Measurements from ENCODE around the gene CFDP1. TPM values are rescaled to one million over a fixed set of nuclear protein-coding genes. Genes with fewer than 3 reads are reported as not detected.
"Not testable (repeated sequence)": the region's sequence is repeated elsewhere in the genome, so short reads cannot be mapped to it uniquely, and the experiment has no call there.

CFDP1 gene
- total and polyA plus RNA-seq, 2 donors (not counting 1 experiment from before 2014, with no cell fraction given) = 47.9 to 80.0 TPM

GRCh38 chr16:75471723-75472633 lies 38.7 kb upstream of the CFDP1 start:
- no peak overlapping the region for H3K4me3 ChIP-seq (replicated peaks in 1 of 4; ENCODE audit: control extremely low read depth in 1 of 4, insufficient read depth in 1 of 4, low read depth in 3 of 4, low read length in 4 of 4)
- no peaks in the 10 kb centered on the region for H3K36me3 ChIP-seq (ENCODE audit: control insufficient read depth, insufficient read depth, low read length)
- TF ChIP-seq EZH2 (IDR thresholded peaks at IDR 0.05; ENCODE audit: low read length, missing control alignments) = no peak
- peak; percentile 68 to 84 for TF ChIP-seq CTCF (conservative IDR thresholded peaks at IDR 0.05 in 1 of 2, IDR thresholded peaks at IDR 0.05 in 1 of 2; ENCODE audit: low read depth in 1 of 2, low read length in 2 of 2)
- H3K9ac ChIP-seq (ENCODE audit: insufficient read depth, low read length) = no peak overlapping the region
- H3K27me3 ChIP-seq (ENCODE audit: control insufficient read depth, insufficient read depth, low read length) = no peaks in the 10 kb centered on the region
- H3K9me3 ChIP-seq (ENCODE audit: control insufficient read depth, insufficient read depth, low read depth, low read length) = no peaks in the 10 kb centered on the region
- DNase-seq (ENCODE audit: low read depth in 2 of 2) = peak; percentile 44 to 71
- no peaks in the 10 kb centered on the region for H3K79me2 ChIP-seq (ENCODE audit: control insufficient read depth, insufficient read depth, low read length)
- H3K4me2 ChIP-seq (ENCODE audit: extremely low read depth, insufficient read depth, low read length) = no peak overlapping the region
- H3K27ac ChIP-seq (ENCODE audit: insufficient read depth, low read length) = no peak overlapping the region
- no peaks in the 10 kb centered on the region for H4K20me1 ChIP-seq (ENCODE audit: control insufficient read depth, extremely low read depth, insufficient read depth, low read length)
- no peak overlapping the region for H2AFZ ChIP-seq (ENCODE audit: low read length)
- no peaks in the 10 kb centered on the region for H3K4me1 ChIP-seq (ENCODE audit: control insufficient read depth, extremely low read depth, insufficient read depth, low read length)

- Histone ChIP-seq H3K27ac (ENCODE audit: insufficient read depth, low read length) (no peak overlapping the region), H4K20me1 (ENCODE audit: control insufficient read depth, extremely low read depth, insufficient read depth, low read length) (no peaks in the 10 kb centered on the region), H3K9ac (ENCODE audit: insufficient read depth, low read length) (no peak overlapping the region), H3K9me3 (ENCODE audit: control insufficient read depth, insufficient read depth, low read depth, low read length) (no peaks in the 10 kb centered on the region), H3K36me3 (ENCODE audit: control insufficient read depth, insufficient read depth, low read length) (no peaks in the 10 kb centered on the region), H3K79me2 (ENCODE audit: control insufficient read depth, insufficient read depth, low read length) (peaks cover 19% of the 10 kb centered on the region), H3K4me2 (ENCODE audit: extremely low read depth, insufficient read depth, low read length) (no peak overlapping the region), H3K4me3 (replicated peaks in 1 of 4; ENCODE audit: control extremely low read depth in 1 of 4, insufficient read depth in 1 of 4, low read depth in 3 of 4, low read length in 4 of 4) (no peak overlapping the region), H3K27me3 (ENCODE audit: control insufficient read depth, insufficient read depth, low read length) (no peaks in the 10 kb centered on the region), H3K4me1 (ENCODE audit: control insufficient read depth, extremely low read depth, insufficient read depth, low read length) (no peaks in the 10 kb centered on the region), H2AFZ (ENCODE audit: low read length) (no peak overlapping the region)
- no peak for DNase-seq (ENCODE audit: low read depth in 2 of 2)
- no peak for TF ChIP-seq EZH2 (IDR thresholded peaks at IDR 0.05; ENCODE audit: low read length, missing control alignments)
- TF ChIP-seq CTCF (conservative IDR thresholded peaks at IDR 0.05 in 1 of 2, IDR thresholded peaks at IDR 0.05 in 1 of 2; ENCODE audit: low read depth in 1 of 2, low read length in 2 of 2) = no peak
Observed at GRCh38 chr16:75466760-75467159, 33.5 kb upstream of the CFDP1 start.

GRCh38 chr16:75464122-75464918 lies 31.0 kb upstream of the CFDP1 start, which contains the start of gene TMEM170A:
TSS of gene TMEM170A (minus strand) at chr16:75464689. CDS start at chr16:75464600, 89 bp downstream.
- TF ChIP-seq EZH2 (IDR thresholded peaks at IDR 0.05; ENCODE audit: low read length, missing control alignments) = no peak
- TF ChIP-seq CTCF (conservative IDR thresholded peaks at IDR 0.05 in 1 of 2, IDR thresholded peaks at IDR 0.05 in 1 of 2; ENCODE audit: low read depth in 1 of 2, low read length in 2 of 2) = peak; percentile 100
- peak; percentile 97 to 99 for DNase-seq (ENCODE audit: low read depth in 2 of 2)
- H3K4me2 ChIP-seq (ENCODE audit: extremely low read depth, insufficient read depth, low read length) = peak within 1 kb of the TSS; percentile 87
- peak within 1 kb of the TSS; percentile 84 for H3K27ac ChIP-seq (ENCODE audit: insufficient read depth, low read length)
- H4K20me1 ChIP-seq (ENCODE audit: control insufficient read depth, extremely low read depth, insufficient read depth, low read length) = no peaks in the 10 kb centered on the region
- no peaks in the 10 kb centered on the region for H3K9me3 ChIP-seq (ENCODE audit: control insufficient read depth, insufficient read depth, low read depth, low read length)
- H2AFZ ChIP-seq (ENCODE audit: low read length) = peak within 1 kb of the TSS; percentile 93
- peaks cover 38% of the 10 kb centered on the region for H3K79me2 ChIP-seq (ENCODE audit: control insufficient read depth, insufficient read depth, low read length)
- peak within 1 kb of the TSS; percentile 72 to 86 (median 80) for H3K4me3 ChIP-seq (replicated peaks in 1 of 4; ENCODE audit: control extremely low read depth in 1 of 4, insufficient read depth in 1 of 4, low read depth in 3 of 4, low read length in 4 of 4)
- no peaks in the 10 kb centered on the region for H3K36me3 ChIP-seq (ENCODE audit: control insufficient read depth, insufficient read depth, low read length)
- no peaks in the 10 kb centered on the region for H3K27me3 ChIP-seq (ENCODE audit: control insufficient read depth, insufficient read depth, low read length)
- H3K9ac ChIP-seq (ENCODE audit: insufficient read depth, low read length) = peak within 1 kb of the TSS; percentile 88
- H3K4me1 ChIP-seq (ENCODE audit: control insufficient read depth, extremely low read depth, insufficient read depth, low read length) = no peaks in the 10 kb centered on the region

GRCh38 chr16:75463389-75464121 lies 30.3 kb upstream of the CFDP1 start:
- H2AFZ ChIP-seq (ENCODE audit: low read length) = peak overlapping the region; percentile 93
- peak; percentile 15 to 27 for DNase-seq (ENCODE audit: low read depth in 2 of 2)

More at GRCh38 chr16:75463389-75464121, 30.3 kb upstream of the CFDP1 start:
- Histone ChIP-seq H3K4me3 (replicated peaks in 1 of 4; ENCODE audit: control extremely low read depth in 1 of 4, insufficient read depth in 1 of 4, low read depth in 3 of 4, low read length in 4 of 4) (peak overlapping the region; percentile 72 to 86 (median 80)), H3K27ac (ENCODE audit: insufficient read depth, low read length) (peak overlapping the region; percentile 84), H3K79me2 (ENCODE audit: control insufficient read depth, insufficient read depth, low read length) (peaks cover 41% of the 10 kb centered on the region), H3K4me2 (ENCODE audit: extremely low read depth, insufficient read depth, low read length) (peak overlapping the region; percentile 87), H3K9ac (ENCODE audit: insufficient read depth, low read length) (peak overlapping the region; percentile 88)
- H3K36me3 ChIP-seq (ENCODE audit: control insufficient read depth, insufficient read depth, low read length); H3K27me3 ChIP-seq (ENCODE audit: control insufficient read depth, insufficient read depth, low read length); H3K9me3 ChIP-seq (ENCODE audit: control insufficient read depth, insufficient read depth, low read depth, low read length); H4K20me1 ChIP-seq (ENCODE audit: control insufficient read depth, extremely low read depth, insufficient read depth, low read length); H3K4me1 ChIP-seq (ENCODE audit: control insufficient read depth, extremely low read depth, insufficient read depth, low read length): not testable (repeated sequence)

Data from fibroblast of lung (primary cell).